ENCODE results near the gene MUS81. TPM values are rescaled to one million over a fixed set of nuclear protein-coding genes. Genes with fewer than 3 reads are reported as not detected.
A peak's percentile ranks its signal among the peaks of the same experiment; 100 is the strongest.

The MUS81 gene
- total and polyA plus RNA-seq, 10 of the 15 experiments (the other 5 are each of a cell fraction or from before 2014, with no cell fraction given) = 11.8 to 76.1 (median 48.4) TPM

DNA sequence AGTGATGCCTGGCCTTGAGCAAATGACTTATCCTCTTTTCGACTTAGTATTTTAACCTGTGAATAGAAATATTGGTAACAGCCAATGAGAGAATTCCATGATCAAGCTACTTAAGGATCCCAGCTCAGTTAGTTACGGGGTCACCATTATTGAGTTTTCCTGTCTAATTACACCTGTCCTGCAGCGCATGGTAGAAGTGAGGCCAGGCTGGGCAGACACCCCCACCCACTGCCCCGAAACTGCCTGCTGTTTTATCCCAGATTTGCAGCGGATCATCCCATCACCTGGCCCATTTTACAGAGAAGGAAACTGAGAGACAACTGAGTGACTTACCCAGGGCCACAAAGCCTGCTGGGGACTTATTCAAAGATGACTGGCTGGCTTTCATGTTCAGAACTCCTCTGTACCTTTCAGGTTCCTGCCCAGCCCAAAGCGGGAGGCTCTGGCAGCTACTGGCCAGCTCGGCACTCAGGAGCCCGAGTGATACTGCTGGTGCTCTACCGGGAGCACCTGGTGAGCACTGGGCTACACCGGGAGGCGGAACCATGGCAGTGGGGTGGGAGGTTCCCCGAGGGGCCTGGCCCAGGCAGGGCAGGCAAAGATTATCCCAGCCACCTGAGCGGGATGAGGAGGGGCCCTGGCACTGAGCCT is 1.4 kb downstream of the MUS81 start:
- no TSS peak for BruUV-seq (replicated peaks)
- ChIA-PET CTCF (interaction anchor here (0.7 to 5.7 kb wide), 4 partner anchors 9 to 82 kb away, joined by 3 to 146 read pairs (median 22); partner anchors contain the start of genes CCDC85B and FIBP), RAD21 (ENCODE audit: unreplicated experiment) (interaction anchor here (5.0 kb wide), 1 partner anchor 29 kb away, joined by 76 read pairs; the partner anchor contains the start of genes CCDC85B and FIBP), POLR2A (interaction anchor here (0.6 to 5.6 kb wide), 5 partner anchors 9 to 150 kb away, joined by 3 to 155 read pairs (median 4); partner anchors contain the start of genes CCDC85B, EFEMP2, FIBP and KAT5), SMC1A (ENCODE audit: uncharacterized antibody, unreplicated experiment) (interaction anchor here (0.6 to 4.3 kb wide), 2 partner anchors 28 to 92 kb away, joined by 4 to 52 read pairs; partner anchors contain the start of genes CCDC85B and FIBP)
- Histone ChIP-seq H3K4me1 (ENCODE audit: control insufficient read depth, insufficient read depth, low read length) (peaks cover 15% of the 10 kb centered on the region), H3K27ac (ENCODE audit: control insufficient read depth, insufficient read depth) (peak overlapping the region; percentile 100), H3K9ac (ENCODE audit: control insufficient read depth, insufficient read depth, low read length) (peak overlapping the region; percentile 97), H3K36me3 (ENCODE audit: control insufficient read depth in 2 of 2, insufficient read depth in 2 of 2, low read length in 1 of 2) (peaks cover 18 to 32% of the 10 kb centered on the region in 2 experiments), H3K27me3 (replicated peaks in 1 of 2; ENCODE audit: control insufficient read depth in 2 of 2, insufficient read depth in 2 of 2, low read length in 1 of 2) (no peaks in the 10 kb centered on the region), H3K9me3 (replicated peaks; ENCODE audit: control insufficient read depth, insufficient read depth, low read length) (no peaks in the 10 kb centered on the region), H2AFZ (ENCODE audit: control insufficient read depth, low read depth, low read length) (no peak overlapping the region), H4K20me1 (ENCODE audit: control insufficient read depth, insufficient read depth) (peaks cover 2% of the 10 kb centered on the region), H3K4me2 (ENCODE audit: control insufficient read depth, insufficient read depth) (peak overlapping the region; percentile 97), H3K4me3 (peak overlapping the region; percentile 85), H3K79me2 (ENCODE audit: control insufficient read depth, insufficient read depth, low read length) (peaks cover 39% of the 10 kb centered on the region)
- no peak for DNase-seq (ENCODE audit: low read depth, low spot score)
- ATAC-seq = no peak
- 90% methylated on average over 13 of the region's 13 CpGs for WGBS (ENCODE audit: insufficient coverage, insufficient replicate concordance, low lambda C conversion rate, missing lambda C conversion rate)
- no peak for FAIRE-seq
- intact Hi-C loops (cut with micrococcal nuclease; ENCODE audit: unreplicated experiment) = no loop called here
- TF ChIP-seq FOXK2 (IDR thresholded peaks at IDR 0.05) (no peak), IRF4 (IDR thresholded peaks at IDR 0.05; ENCODE audit: low read depth, low read length) (no peak), CBX3 (IDR thresholded peaks at IDR 0.05; ENCODE audit: borderline replicate concordance, low read depth) (no peak), HCFC1 (IDR thresholded peaks at IDR 0.05; ENCODE audit: low read length) (no peak), BACH1 (IDR thresholded peaks at IDR 0.05; ENCODE audit: borderline replicate concordance) (no peak), SKIL (IDR thresholded peaks at IDR 0.05; ENCODE audit: low read depth, poor library complexity, severe bottlenecking) (no peak)
- TF ChIP-seq, protein P1, sequence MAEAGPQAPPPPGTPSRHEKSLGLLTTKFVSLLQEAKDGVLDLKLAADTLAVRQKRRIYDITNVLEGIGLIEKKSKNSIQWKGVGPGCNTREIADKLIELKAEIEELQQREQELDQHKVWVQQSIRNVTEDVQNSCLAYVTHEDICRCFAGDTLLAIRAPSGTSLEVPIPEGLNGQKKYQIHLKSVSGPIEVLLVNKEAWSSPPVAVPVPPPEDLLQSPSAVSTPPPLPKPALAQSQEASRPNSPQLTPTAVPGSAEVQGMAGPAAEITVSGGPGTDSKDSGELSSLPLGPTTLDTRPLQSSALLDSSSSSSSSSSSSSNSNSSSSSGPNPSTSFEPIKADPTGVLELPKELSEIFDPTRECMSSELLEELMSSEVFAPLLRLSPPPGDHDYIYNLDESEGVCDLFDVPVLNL (IDR thresholded peaks at IDR 0.05; ENCODE audit: low read depth, low read length) = no peak
- in situ Hi-C loops (cut with MboI) = loop anchor here (25.0 kb wide), 1 partner anchor 1624 kb away; the partner anchor contains the start of genes DNAJC4, FKBP2, NUDT22 and PPP1R14B
